Measurements from ENCODE around the gene NT5DC1. TPM values are rescaled to one million over a fixed set of nuclear protein-coding genes. Genes with fewer than 3 reads are reported as not detected.
A peak's percentile ranks its signal among the peaks of the same experiment; 100 is the strongest.

Gene NT5DC1
- polyA plus RNA-seq, 4 donors, result 18.4 to 59.5 (median 24.7) TPM

GRCh38 chr6:116096979-116097816 lies 3.5 kb upstream of the NT5DC1 start:
- peaks cover 0 to 13% of the 10 kb centered on the region in 2 donors for H3K9me3 ChIP-seq (ENCODE audit: control insufficient read depth in 2 of 2, insufficient read depth in 1 of 2, low read depth in 1 of 2, low read length in 1 of 2)
- H3K36me3 ChIP-seq (ENCODE audit: control insufficient read depth in 3 of 3, insufficient read depth in 2 of 3, low read depth in 1 of 3, low read length in 3 of 3), result no peaks in the 10 kb centered on the region
- WGBS, 3 donors, result 22 to 56% (median 34%) methylated on average over 2 of the region's 2 CpGs
- H3K4me1 ChIP-seq (ENCODE audit: control insufficient read depth in 3 of 3, insufficient read depth in 2 of 3, low read depth in 1 of 3, low read length in 2 of 3), result peaks cover 2 to 5% (median 3%) of the 10 kb centered on the region in 3 donors
- H3K27me3 ChIP-seq (ENCODE audit: control insufficient read depth in 3 of 3, insufficient read depth in 3 of 3, low read length in 3 of 3), result no peaks in the 10 kb centered on the region
- DNase-seq, result peak in 1 of 2 donors; percentile 13
- no peak overlapping the region for H3K27ac ChIP-seq (ENCODE audit: low read depth in 1 of 3, low read length in 2 of 3)
- FAIRE-seq, result no peak
- H3K4me3 ChIP-seq (ENCODE audit: low read depth in 1 of 3, low read length in 3 of 3), result no peak overlapping the region

- peaks cover 7 to 16% (median 13%) of the 10 kb centered on the region in 3 donors for H3K4me1 ChIP-seq (ENCODE audit: control insufficient read depth in 3 of 3, insufficient read depth in 2 of 3, low read depth in 1 of 3, low read length in 2 of 3)
- H3K36me3 ChIP-seq (ENCODE audit: control insufficient read depth in 3 of 3, insufficient read depth in 2 of 3, low read depth in 1 of 3, low read length in 3 of 3), result peaks cover 0 to 6% (median 0%) of the 10 kb centered on the region in 3 donors
- peaks cover 0 to 13% of the 10 kb centered on the region in 2 donors for H3K9me3 ChIP-seq (ENCODE audit: control insufficient read depth in 2 of 2, insufficient read depth in 1 of 2, low read depth in 1 of 2, low read length in 1 of 2)
- H3K27ac ChIP-seq (ENCODE audit: low read depth in 1 of 3, low read length in 2 of 3), result no peak overlapping the region
- no peaks in the 10 kb centered on the region for H3K27me3 ChIP-seq (ENCODE audit: control insufficient read depth in 3 of 3, insufficient read depth in 3 of 3, low read length in 3 of 3)
- DNase-seq (no peak), FAIRE-seq (no peak)
- no peak overlapping the region for H3K4me3 ChIP-seq (ENCODE audit: low read depth in 1 of 3, low read length in 3 of 3)
- WGBS, 3 donors, result 78 to 88% (median 81%) methylated on average over 1 of the region's 1 CpG
These were observed 1.6 kb upstream of the NT5DC1 start for GRCh38 chr6:116099036-116099435.

- Histone ChIP-seq H3K36me3 (ENCODE audit: control insufficient read depth in 3 of 3, insufficient read depth in 2 of 3, low read depth in 1 of 3, low read length in 3 of 3) (peaks cover 0 to 6% (median 0%) of the 10 kb centered on the region in 3 donors), H3K27ac (ENCODE audit: low read depth in 1 of 3, low read length in 2 of 3) (peak overlapping the region; percentile 90 to 99 (median 97)), H3K27me3 (ENCODE audit: control insufficient read depth in 3 of 3, insufficient read depth in 3 of 3, low read length in 3 of 3) (no peaks in the 10 kb centered on the region), H3K9me3 (ENCODE audit: control insufficient read depth in 2 of 2, insufficient read depth in 1 of 2, low read depth in 1 of 2, low read length in 1 of 2) (peaks cover 0 to 5% of the 10 kb centered on the region in 2 donors), H3K4me1 (ENCODE audit: control insufficient read depth in 3 of 3, insufficient read depth in 2 of 3, low read depth in 1 of 3, low read length in 2 of 3) (peaks cover 10 to 26% (median 21%) of the 10 kb centered on the region in 3 donors), H3K4me3 (ENCODE audit: low read depth in 1 of 3, low read length in 3 of 3) (peak overlapping the region; percentile 58 to 85 (median 76))
- no peak for FAIRE-seq
- no peak for DNase-seq
- 1 to 3% (median 2%) methylated on average over 12 of the region's 12 CpGs for WGBS, 3 donors
These were observed 657 bp downstream of the NT5DC1 start for GRCh38 chr6:116101302-116101718.

GRCh38 chr6:116101790-116102189 lies 1.1 kb downstream of the NT5DC1 start:
- Histone ChIP-seq H3K4me1 (ENCODE audit: control insufficient read depth in 3 of 3, insufficient read depth in 2 of 3, low read depth in 1 of 3, low read length in 2 of 3) (peaks cover 10 to 27% (median 21%) of the 10 kb centered on the region in 3 donors), H3K27me3 (ENCODE audit: control insufficient read depth in 3 of 3, insufficient read depth in 3 of 3, low read length in 3 of 3) (no peaks in the 10 kb centered on the region)
- 43 to 58% (median 51%) methylated on average over 2 of the region's 2 CpGs for WGBS, 3 donors

GRCh38 chr6:116102873-116103272 lies 2.2 kb downstream of the NT5DC1 start:
- Histone ChIP-seq H3K9me3 (ENCODE audit: control insufficient read depth in 2 of 2, insufficient read depth in 1 of 2, low read depth in 1 of 2, low read length in 1 of 2) (no peaks in the 10 kb centered on the region), H3K27me3 (ENCODE audit: control insufficient read depth in 3 of 3, insufficient read depth in 3 of 3, low read length in 3 of 3) (no peaks in the 10 kb centered on the region), H3K4me3 (ENCODE audit: low read depth in 1 of 3, low read length in 3 of 3) (no peak overlapping the region), H3K4me1 (ENCODE audit: control insufficient read depth in 3 of 3, insufficient read depth in 2 of 3, low read depth in 1 of 3, low read length in 2 of 3) (peaks cover 10 to 30% (median 21%) of the 10 kb centered on the region in 3 donors), H3K27ac (ENCODE audit: low read depth in 1 of 3, low read length in 2 of 3) (no peak overlapping the region), H3K36me3 (ENCODE audit: control insufficient read depth in 3 of 3, insufficient read depth in 2 of 3, low read depth in 1 of 3, low read length in 3 of 3) (peaks cover 0 to 10% (median 0%) of the 10 kb centered on the region in 3 donors)
- no peak for DNase-seq
- no peak for FAIRE-seq
- whole genome bisulfite sequencing, 3 donors, result 69 to 80% (median 71%) methylated on average over 4 of the region's 4 CpGs

More at GRCh38 chr6:116101790-116102189, 1.1 kb downstream of the NT5DC1 start:
- H3K4me3 ChIP-seq (ENCODE audit: low read depth in 1 of 3, low read length in 3 of 3), result peak overlapping the region in 2 of 3 donors; percentile 76 to 85
- H3K27ac ChIP-seq (ENCODE audit: low read depth in 1 of 3, low read length in 2 of 3), result no peak overlapping the region
- DNase-seq (no peak), FAIRE-seq (no peak)
- peaks cover 0 to 7% (median 0%) of the 10 kb centered on the region in 3 donors for H3K36me3 ChIP-seq (ENCODE audit: control insufficient read depth in 3 of 3, insufficient read depth in 2 of 3, low read depth in 1 of 3, low read length in 3 of 3)
- peaks cover 0 to under 1% of the 10 kb centered on the region in 2 donors for H3K9me3 ChIP-seq (ENCODE audit: control insufficient read depth in 2 of 2, insufficient read depth in 1 of 2, low read depth in 1 of 2, low read length in 1 of 2)

- Histone ChIP-seq H3K27me3 (ENCODE audit: control insufficient read depth in 3 of 3, insufficient read depth in 3 of 3, low read length in 3 of 3) (no peaks in the 10 kb centered on the region), H3K36me3 (ENCODE audit: control insufficient read depth in 3 of 3, insufficient read depth in 2 of 3, low read depth in 1 of 3, low read length in 3 of 3) (peaks cover 2 to 13% (median 7%) of the 10 kb centered on the region in 3 donors), H3K9me3 (ENCODE audit: control insufficient read depth in 2 of 2, insufficient read depth in 1 of 2, low read depth in 1 of 2, low read length in 1 of 2) (no peaks in the 10 kb centered on the region), H3K4me3 (ENCODE audit: low read depth in 1 of 3, low read length in 3 of 3) (no peak overlapping the region), H3K27ac (ENCODE audit: low read depth in 1 of 3, low read length in 2 of 3) (peak overlapping the region in 2 of 3 donors; percentile 44 to 53), H3K4me1 (ENCODE audit: control insufficient read depth in 3 of 3, insufficient read depth in 2 of 3, low read depth in 1 of 3, low read length in 2 of 3) (peaks cover 10 to 25% (median 19%) of the 10 kb centered on the region in 3 donors)
- DNase-seq, result peak; percentile 50 to 57
- FAIRE-seq, result no peak
- 32 to 76% (median 52%) methylated on average over 1 of the region's 1 CpG for WGBS, 3 donors
These were observed 4.0 kb downstream of the NT5DC1 start for GRCh38 chr6:116104636-116105035.

GRCh38 chr6:116105247-116105646 lies 4.6 kb downstream of the NT5DC1 start:
- no peaks in the 10 kb centered on the region for H3K27me3 ChIP-seq (ENCODE audit: control insufficient read depth in 3 of 3, insufficient read depth in 3 of 3, low read length in 3 of 3)
- H3K4me1 ChIP-seq (ENCODE audit: control insufficient read depth in 3 of 3, insufficient read depth in 2 of 3, low read depth in 1 of 3, low read length in 2 of 3), result peaks cover 10 to 25% (median 19%) of the 10 kb centered on the region in 3 donors
- FAIRE-seq (no peak), DNase-seq (peak in 1 of 2 donors; percentile 47)
- H3K4me3 ChIP-seq (ENCODE audit: low read depth in 1 of 3, low read length in 3 of 3), result no peak overlapping the region
- H3K27ac ChIP-seq (ENCODE audit: low read depth in 1 of 3, low read length in 2 of 3), result peak overlapping the region in 2 of 3 donors; percentile 44 to 53
- 63 to 85% (median 73%) methylated on average over 3 of the region's 3 CpGs for WGBS, 3 donors
- H3K9me3 ChIP-seq (ENCODE audit: control insufficient read depth in 2 of 2, insufficient read depth in 1 of 2, low read depth in 1 of 2, low read length in 1 of 2), result no peaks in the 10 kb centered on the region
- H3K36me3 ChIP-seq (ENCODE audit: control insufficient read depth in 3 of 3, insufficient read depth in 2 of 3, low read depth in 1 of 3, low read length in 3 of 3), result peaks cover 2 to 15% (median 10%) of the 10 kb centered on the region in 3 donors

- peaks cover 2 to 20% (median 14%) of the 10 kb centered on the region in 3 donors for H3K36me3 ChIP-seq (ENCODE audit: control insufficient read depth in 3 of 3, insufficient read depth in 2 of 3, low read depth in 1 of 3, low read length in 3 of 3)
- WGBS, 3 donors, result 32 to 50% (median 32%) methylated on average over 1 of the region's 1 CpG
- no peak overlapping the region for H3K27ac ChIP-seq (ENCODE audit: low read depth in 1 of 3, low read length in 2 of 3)
- no peak for FAIRE-seq
- no peak overlapping the region for H3K4me3 ChIP-seq (ENCODE audit: low read depth in 1 of 3, low read length in 3 of 3)
- no peaks in the 10 kb centered on the region for H3K9me3 ChIP-seq (ENCODE audit: control insufficient read depth in 2 of 2, insufficient read depth in 1 of 2, low read depth in 1 of 2, low read length in 1 of 2)
- peak in 1 of 2 donors; percentile 23 for DNase-seq
- no peaks in the 10 kb centered on the region for H3K27me3 ChIP-seq (ENCODE audit: control insufficient read depth in 3 of 3, insufficient read depth in 3 of 3, low read length in 3 of 3)
- peaks cover 10 to 25% (median 19%) of the 10 kb centered on the region in 3 donors for H3K4me1 ChIP-seq (ENCODE audit: control insufficient read depth in 3 of 3, insufficient read depth in 2 of 3, low read depth in 1 of 3, low read length in 2 of 3)
These were observed 5.5 kb downstream of the NT5DC1 start for GRCh38 chr6:116106146-116106545.
